HG03378 (cell line): ENCODE results near the gene SLC39A3.
"Not testable (repeated sequence)": the region's sequence is repeated elsewhere in the genome, so short reads cannot be mapped to it uniquely, and the experiment has no call there.

Source experiments
- ATAC-seq: cut with Tn5 transposase; IDR thresholded peaks from one replicate; pipeline ENCODE4 v1.9.1; 2021; ENCODE audit warnings: mild to moderate bottlenecking, moderate library complexity; ENCODE audit not compliant: unreplicated experiment

The SLC39A3 gene

GRCh38 chr19:2723747-2724146 lies 16.1 kb downstream of the SLC39A3 start:
- no peak for ATAC-seq

DNA sequence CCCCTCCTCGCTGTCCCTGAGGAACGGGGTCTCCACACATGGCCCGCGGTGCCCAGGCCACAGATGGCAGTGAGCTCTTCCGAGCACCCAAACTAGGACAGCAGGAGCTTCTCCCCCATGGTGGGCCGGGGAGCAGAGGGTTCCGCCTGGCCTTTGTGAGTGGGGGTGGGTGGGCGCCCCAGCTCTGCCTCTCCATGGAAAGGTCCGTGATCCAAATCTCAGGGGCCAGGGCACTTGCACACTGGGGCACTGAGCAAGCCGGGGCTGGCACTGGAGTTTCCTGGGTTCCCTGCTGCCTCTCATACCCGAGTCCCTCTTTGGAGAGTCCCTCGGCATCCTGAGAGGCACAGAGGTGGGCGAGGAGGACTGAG lies 16.5 kb downstream of the SLC39A3 start:
- no peak for ATAC-seq

- ATAC-seq: no peak
Observed at GRCh38 chr19:2722541-2723344, 17.1 kb downstream of the SLC39A3 start.

GRCh38 chr19:2721570-2722540 lies 18.0 kb downstream of the SLC39A3 start:
- ATAC-seq: no peak

DNA sequence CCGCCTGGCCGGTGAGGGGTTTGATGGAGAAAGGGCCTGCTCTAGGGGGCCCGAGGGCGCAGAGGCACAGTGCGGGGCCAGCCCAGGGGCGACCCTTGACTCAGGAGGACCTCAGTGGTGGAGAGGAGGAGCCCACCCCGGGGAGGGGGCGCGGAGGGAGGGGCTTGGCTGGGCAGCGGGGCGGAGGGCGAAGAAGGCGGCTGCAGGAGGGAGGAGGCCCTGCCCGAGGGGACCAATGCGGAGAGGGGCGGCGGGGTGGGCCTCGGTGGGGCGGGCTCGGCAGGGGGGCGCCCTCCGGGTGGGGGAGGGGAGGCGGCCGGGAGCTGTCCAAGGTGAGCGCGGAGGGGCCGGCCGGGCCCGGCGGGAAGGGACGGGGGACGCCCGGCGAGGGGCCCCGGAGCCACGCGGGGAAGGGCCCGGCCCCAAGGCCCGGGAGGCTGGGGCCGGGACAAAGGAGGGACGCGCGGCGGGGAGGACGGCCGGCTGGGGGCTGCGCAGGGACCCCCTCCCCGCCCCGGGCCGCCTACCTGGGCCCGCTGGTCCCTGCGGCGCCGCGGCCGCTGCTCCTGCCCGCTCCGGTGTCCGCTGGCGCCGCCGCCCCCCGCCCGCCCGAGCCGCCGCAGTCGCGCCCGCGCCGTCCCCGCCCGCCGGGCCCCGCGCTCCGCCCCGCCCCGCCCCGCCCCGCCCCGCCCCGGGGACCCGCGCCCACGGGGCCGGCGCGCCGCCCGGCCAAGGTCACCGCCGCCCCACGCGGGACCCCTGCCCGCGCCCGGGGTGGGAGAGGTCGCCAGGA lies 18.8 kb downstream of the SLC39A3 start, which contains the start of gene DIRAS1:
Gene DIRAS1, minus strand, starts transcription at position 596 of the 793 bp plus-strand sequence. CDS start 3,566 bp downstream, outside the sequence.
- no peak for ATAC-seq

- no peak for ATAC-seq
Observed at GRCh38 chr19:2719920-2720776, 19.7 kb downstream of the SLC39A3 start.

DNA sequence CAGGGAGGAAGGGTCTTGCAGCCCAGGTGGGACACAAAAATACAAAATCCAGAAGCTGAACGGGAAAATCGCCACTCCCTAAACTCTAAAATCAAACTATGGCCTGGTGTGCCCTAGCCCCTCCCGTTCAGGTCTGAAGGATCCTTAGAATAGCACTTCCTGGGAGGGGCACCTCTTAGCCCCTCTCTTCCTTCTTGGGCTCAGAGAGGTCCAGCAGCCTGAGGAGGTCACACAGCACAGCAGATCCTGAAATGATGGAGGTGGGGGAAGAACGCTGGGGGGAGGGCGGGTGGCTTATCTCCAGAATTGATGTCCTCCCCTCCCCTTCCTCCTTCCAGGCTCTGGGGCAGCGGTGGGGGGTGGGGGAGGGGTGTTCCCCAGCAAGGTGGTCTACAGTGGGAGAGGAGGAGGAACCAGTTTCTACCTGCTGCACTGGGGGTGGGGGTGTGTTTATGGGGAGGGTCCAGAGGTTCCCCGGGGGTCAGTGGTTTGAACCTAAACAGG lies 20.5 kb downstream of the SLC39A3 start:
- ATAC-seq: no peak

DNA sequence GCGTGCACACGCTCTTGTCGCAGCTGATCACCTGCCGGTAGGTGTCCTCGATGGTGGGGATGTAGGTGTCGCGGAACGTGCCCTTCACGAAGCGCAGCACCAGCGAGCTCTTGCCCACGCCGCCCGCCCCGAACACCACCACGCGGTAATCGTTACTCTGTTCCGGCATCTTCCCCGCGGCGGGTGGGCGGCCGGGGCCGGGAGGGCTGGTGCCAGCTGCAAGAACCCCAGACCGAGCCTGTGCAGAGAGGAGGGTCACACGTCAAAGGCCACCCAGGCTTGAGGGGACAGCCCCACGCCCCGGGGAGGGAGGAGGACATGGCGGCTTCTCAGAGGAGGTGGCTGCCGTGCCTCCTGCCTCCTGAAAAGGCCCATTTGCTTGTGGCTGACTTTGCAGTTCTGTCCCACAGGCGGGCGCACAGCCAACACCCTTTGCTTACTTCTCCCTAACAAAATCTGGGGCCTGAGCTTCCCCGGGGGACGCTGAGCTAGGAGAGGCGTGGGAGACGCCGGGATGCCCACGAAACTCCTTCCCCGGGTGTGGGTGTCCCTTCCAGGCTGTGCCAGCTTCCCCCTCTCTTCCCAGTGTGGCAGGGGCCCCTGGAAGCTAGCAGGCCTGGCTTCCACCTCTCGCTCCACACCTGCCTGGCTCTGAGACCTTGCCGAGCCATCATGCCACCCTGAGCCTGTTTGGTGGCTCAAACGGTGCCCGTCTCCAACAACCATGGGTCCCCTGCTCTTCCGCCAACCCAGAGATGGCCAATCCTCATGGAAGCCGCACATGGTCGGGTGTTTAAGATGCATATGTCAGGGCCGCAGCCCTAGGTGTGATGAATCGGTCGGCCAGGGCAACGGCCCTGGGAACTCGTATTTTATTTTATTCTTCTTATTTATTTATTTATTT lies 21.9 kb downstream of the SLC39A3 start:
- no peak for ATAC-seq

GRCh38 chr19:2716722-2717637 lies 22.8 kb downstream of the SLC39A3 start:
- no peak for ATAC-seq

DNA sequence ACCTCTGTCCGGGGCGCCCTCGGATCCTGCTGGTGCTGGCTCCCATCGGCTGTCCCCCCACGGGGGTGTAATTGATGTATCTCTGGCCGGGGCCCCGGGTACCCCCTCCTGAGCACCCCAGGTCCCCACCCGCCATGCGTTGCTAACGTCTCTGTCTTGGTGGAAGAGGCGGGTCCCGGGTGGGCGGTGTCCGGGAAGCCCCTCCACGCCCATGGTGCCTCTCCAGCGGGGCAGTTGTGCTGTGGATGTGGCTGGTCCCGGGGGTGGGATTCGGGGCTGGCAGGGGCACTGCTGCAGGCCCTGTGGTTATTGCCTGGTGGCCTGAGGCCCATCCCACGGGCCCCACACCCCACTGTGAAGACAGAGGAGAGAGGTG lies 23.6 kb downstream of the SLC39A3 start:
- no peak for ATAC-seq

DNA sequence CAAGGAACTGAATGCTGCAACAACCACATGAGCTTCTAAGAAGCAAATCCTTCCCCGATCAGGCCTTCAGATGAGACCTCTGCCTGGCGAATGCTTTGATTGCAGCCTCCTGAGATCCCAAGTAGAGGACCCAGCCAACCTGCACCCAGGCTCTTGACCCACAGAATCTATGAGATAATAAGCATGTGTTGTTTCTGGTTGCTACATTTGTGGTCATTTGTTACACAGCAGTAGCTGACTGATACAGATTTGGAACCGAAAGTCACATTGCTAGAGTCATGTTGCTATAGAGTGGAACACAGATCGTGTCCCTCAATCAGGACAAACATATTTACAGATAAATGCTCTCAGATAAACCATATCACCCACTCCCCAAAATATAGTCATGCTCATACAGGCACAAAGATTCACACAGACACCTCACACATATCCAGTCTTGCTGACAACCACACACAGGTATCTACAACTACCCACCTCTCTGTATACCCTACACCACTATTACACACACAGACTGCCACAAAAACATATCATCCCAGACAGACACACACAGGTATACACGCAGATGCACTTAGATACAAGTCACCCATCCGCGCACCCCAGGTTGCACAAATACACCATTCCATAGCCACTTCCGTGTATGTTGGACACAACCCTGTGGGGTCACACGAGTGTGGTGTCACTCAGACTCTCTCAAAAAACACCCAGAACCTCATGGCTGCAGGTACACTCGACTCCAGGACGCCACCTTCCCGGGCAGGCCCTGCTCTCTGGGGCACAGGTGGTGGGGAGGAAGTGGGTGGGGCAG lies 24.1 kb downstream of the SLC39A3 start:
- no peak for ATAC-seq

DNA sequence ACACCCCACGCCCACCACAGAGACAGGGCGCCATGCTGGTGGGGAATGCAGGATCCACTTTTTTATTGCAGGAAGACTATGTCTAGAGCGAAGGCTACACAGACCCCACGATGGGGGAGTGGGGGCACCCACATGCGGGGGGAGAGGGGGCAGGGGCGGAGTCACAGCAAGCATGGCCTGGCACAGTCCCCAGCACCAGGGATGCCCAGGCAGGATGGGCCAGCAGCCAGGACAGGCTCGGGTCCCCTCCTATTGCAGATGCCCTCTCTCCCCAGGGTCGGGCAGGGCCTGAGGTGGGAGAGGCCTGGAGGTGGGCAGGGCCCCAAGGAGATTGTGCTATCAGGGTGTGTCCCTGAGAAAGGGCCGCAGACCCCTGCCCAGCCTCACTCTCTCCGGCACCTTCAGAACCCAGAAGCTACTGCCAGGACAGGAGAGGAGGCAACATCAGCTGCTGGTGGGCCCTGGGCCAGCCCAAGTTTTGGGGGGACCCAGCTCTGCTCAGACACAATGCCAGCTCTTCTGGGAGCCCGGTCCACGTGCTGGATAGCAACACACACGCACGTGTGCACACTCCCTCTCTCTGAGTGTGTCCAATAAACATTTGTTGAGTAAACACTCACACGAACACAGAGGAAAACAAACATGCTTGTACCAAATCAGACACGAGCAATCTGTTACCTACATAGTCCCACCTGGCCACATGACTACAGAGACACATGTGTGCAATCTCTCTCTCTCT lies 25.1 kb downstream of the SLC39A3 start:
- ATAC-seq: no peak

GRCh38 chr19:2714102-2714501 lies 25.7 kb downstream of the SLC39A3 start:
- ATAC-seq: not testable (repeated sequence)

DNA sequence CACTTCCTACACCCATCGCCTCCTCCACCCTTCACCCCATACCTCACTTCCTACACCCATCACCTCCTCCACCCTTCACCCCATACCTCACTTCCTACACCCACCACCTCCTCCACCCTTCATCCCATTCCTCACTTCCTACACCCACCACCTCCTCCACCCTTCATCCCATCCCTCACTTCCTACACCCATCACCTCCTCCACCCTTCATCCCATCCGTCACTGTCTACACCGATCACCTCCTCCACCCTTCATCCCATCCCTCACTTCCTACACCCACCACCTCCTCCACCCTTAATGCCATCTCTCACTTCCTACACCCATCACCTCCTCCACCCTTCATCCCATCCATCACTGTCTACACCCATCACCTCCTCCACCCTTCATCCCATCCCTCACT lies 26.6 kb downstream of the SLC39A3 start:
- not testable (repeated sequence) for ATAC-seq

GRCh38 chr19:2711875-2712205 lies 28.0 kb downstream of the SLC39A3 start:
- no peak for ATAC-seq

GRCh38 chr19:2711172-2711874 lies 28.5 kb downstream of the SLC39A3 start:
- ATAC-seq: no peak
